BE2C (cell line): ENCODE measurements around the gene LIN52.

Source experiments
- DNase-seq: peaks from one replicate; pipeline ENCODE4 v3.0.0-alpha.2; 2020
- H3K27me3 ChIP-seq: fragments of 250-450 bp; sonication (Bioruptor Pico); 2 replicates; pipeline ENCODE4 v1.5.1; 2020; ENCODE audit warnings: mild to moderate bottlenecking
- H3K36me3 ChIP-seq: fragments of 250-450 bp; sonication (Bioruptor Pico); 2 replicates; pipeline ENCODE4 v1.5.1; 2020; ENCODE audit warnings: mild to moderate bottlenecking
- H3K4me1 ChIP-seq: fragments of 250-450 bp; sonication (Bioruptor Pico); 2 replicates; pipeline ENCODE4 v1.5.1; 2020
- H3K4me3 ChIP-seq: 2 replicates; pipeline ENCODE4 v1.5.1; 2011; ENCODE audit warnings: low read depth, low read length
- H3K9me3 ChIP-seq: fragments of 250-450 bp; sonication (Bioruptor Pico); 2 replicates; pipeline ENCODE4 v1.5.1; 2020
- TF ChIP-seq, protein P1 (sequence below): IDR thresholded peaks from 2 replicates; pipeline ENCODE4 v1.5.1; 2012; ENCODE audit warnings: mild to moderate bottlenecking, low read depth, low read length

Gene LIN52

DNA sequence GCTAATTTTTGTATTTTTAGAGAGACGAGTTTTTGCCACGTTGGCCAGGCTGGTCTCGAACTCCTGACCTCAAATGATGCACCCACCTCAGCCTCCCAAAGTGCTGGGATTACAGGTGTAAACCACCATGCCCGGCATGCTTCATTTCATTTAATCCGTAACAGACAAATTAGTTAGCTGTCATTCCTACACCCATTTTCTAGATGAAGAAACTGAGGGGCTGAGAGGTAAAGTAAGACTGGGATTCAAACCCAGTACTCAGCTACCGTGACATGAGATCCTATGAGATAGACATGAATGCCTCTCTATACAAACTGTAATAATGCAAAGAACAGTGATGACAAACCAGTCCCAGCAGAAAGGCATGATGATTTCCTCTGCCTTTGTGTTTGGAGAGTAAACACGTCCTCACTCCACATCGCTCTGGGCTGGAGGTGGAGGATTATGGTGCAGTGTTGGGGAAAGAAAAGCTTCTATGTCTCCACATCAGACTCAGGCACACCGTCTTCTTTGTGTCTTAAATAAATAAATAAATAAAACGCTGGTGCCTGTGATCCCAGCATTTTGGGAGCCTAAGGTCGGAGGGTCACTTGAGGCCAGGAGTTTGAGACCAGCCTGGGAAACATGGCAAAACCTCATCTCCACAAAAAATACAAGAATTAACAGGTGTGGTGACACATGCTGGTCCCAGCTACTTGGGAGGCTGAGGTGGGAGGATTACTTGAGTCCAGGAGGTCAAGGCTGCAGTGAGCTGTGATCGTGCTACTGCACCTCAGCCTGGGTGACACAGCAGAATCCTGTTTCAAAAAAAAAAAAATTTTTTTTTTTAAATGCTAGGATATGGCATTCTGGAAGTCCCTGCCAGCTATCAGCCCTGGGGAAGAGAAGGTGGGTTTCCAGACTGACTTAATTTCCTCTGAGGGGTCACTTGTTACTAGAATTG is 164.9 kb downstream of the LIN52 start:
- no peak overlapping the region for H3K4me3 ChIP-seq
- peaks cover 86% of the 10 kb centered on the region for H3K27me3 ChIP-seq
- TF ChIP-seq, protein P1, sequence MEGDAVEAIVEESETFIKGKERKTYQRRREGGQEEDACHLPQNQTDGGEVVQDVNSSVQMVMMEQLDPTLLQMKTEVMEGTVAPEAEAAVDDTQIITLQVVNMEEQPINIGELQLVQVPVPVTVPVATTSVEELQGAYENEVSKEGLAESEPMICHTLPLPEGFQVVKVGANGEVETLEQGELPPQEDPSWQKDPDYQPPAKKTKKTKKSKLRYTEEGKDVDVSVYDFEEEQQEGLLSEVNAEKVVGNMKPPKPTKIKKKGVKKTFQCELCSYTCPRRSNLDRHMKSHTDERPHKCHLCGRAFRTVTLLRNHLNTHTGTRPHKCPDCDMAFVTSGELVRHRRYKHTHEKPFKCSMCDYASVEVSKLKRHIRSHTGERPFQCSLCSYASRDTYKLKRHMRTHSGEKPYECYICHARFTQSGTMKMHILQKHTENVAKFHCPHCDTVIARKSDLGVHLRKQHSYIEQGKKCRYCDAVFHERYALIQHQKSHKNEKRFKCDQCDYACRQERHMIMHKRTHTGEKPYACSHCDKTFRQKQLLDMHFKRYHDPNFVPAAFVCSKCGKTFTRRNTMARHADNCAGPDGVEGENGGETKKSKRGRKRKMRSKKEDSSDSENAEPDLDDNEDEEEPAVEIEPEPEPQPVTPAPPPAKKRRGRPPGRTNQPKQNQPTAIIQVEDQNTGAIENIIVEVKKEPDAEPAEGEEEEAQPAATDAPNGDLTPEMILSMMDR: no peak
- H3K36me3 ChIP-seq: no peaks in the 10 kb centered on the region
- no peaks in the 10 kb centered on the region for H3K4me1 ChIP-seq
- no peak for DNase-seq
- H3K9me3 ChIP-seq: no peaks in the 10 kb centered on the region
